Stimulated activated CD8-positive, alpha-beta memory T cell treated with anti-CD3 and anti-CD28 coated beads, Interleukin-7, amount 100 ng/mL, for 24 hours (primary cell): Measurements from ENCODE around the gene ZNF394.
"Not testable (repeated sequence)": the region's sequence is repeated elsewhere in the genome, so short reads cannot be mapped to it uniquely, and the experiment has no call there.

ENCODE experiments used
- DNase-seq: peaks from one replicate; pipeline ENCODE4 v3.0.0-alpha.2; 2020; ENCODE audit warnings: low read depth

Gene ZNF394

DNA sequence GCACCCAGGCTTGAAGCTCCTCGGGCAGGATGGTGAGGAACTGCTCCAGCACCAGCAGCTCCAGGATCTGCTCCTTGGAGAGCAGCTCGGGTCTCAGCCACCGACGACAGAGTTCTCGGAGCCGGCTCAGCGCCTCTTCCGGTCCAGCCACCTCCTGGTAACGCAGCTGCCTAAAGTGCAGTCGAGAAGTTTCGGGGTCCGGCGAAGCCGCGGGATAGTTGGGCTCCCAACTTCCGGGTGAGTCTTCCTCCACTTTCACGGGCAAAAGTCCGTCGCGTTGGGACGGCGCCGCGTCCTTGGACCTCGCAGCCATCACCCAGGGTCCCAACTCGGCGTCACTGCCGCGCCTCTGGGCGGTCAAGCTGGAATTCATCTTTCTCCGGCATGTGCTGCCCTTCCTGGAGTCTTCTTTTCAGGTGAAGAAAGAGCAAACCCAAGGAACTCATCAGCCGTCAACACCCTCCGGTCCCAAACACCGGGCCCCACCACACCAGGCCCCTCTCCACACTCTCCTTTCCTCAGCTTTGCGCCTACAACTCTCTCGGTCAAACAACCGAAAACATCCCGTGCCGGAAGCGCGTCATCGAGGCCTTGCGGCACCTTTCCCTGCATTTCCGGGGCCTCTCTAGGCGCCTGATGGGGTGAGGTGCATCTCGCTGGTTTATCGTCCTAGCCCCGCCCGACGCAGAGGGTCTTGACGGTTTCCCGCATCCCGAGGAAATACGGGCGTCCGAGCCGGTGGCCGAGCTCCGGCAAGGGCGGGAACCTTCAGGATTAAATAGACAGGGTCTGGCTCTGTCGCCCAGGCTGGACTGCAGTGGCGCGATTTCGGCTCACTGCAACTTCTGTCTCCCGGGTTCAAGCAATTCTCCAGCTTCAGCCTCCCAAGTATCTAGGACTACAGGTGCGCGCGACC, at the start of gene ZNF394:
Gene ZNF394, minus strand, starts transcription at position 561 of the 916 bp plus-strand sequence. Its CDS starts 188 bp downstream, at position 373.
- peak; percentile 78 for DNase-seq

DNA sequence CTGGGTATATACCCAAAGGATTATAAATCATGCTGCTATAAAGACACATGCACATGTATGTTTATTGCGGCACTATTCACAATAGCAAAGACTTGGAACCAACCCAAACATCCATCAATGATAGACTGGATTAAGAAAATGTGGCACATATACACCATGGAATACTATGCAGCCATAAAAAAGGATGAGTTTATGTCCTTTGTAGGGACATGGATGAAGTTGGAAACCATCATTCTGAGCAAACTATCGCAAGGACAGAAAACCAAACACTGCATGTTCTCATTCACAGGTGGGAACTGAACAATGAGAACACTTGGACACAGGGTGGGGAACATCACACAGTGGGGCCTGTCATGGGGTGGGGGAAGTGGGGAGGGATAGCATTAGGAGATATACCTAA, 49.5 kb upstream of the ZNF394 start:
- not testable (repeated sequence) for DNase-seq

DNA sequence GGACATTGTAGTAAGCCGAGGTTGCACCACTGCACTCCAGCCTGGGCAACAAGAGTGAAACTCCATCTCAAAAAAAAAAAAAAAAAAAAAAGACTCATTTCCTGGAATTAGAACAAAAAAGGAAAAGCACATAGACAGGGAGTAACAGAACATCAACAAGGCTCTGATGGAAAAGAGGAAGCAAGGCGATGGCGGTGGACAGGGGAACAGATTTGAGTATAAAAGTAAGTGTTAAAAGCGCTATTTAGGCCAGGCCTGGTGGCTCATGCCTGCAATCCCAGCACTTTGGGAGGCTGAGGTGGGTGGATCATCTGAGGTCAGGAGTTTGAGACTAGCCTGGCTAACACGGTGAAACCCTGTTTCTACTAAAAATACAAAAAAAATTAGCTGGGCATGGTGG, 45.2 kb upstream of the ZNF394 start:
- not testable (repeated sequence) for DNase-seq

DNA sequence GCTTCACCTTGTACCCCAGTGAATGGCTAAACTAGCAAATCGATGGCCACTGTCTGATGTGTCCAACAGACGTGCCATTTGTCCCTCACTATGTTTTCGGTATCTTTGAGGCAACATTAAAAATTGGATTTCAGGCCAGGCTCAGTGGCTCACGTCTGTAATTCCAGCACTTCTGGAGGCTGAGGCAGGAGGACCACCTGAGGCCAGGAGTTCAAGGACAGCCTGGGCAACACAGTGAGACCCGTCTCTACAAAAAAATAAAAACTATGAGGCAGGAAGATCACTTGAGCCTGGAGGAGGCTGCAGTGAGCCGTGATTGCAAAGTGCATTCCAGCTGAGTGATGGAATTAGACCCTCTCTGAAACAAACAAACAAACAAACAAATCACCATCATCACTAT, 43.8 kb upstream of the ZNF394 start:
- DNase-seq = no peak

DNA sequence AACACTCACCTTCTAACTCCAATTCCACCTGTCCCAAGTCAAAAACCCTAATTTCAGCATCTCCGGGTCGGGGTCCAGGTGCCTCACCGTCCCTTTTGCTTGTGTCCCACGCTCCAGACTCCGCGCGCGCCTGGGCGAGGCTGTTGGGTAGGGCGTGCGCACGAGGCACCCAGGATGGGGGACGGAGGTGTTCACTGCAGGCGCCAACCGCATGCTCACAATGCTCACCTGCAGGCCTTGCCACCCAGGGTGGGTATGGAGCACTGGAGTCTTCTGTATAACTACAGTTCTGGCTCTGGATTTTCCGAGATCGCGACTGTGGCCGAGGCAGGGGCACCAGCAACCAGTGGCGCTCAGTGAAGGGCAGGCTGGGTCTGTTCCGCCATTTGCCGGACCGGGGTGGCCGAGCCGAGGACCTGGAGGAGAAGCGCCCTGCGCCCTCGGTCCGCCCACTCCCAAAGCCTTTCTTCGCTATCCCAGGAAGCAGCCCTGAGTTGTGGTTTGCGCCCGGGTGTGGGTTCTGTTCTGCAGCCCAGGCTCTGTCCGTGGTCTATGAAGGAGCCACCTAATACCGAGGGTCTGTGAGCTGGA, 43.1 kb upstream of the ZNF394 start:
- no peak for DNase-seq

GRCh38 chr7:99541212-99541611, 41.1 kb upstream of the ZNF394 start:
- no peak for DNase-seq

DNA sequence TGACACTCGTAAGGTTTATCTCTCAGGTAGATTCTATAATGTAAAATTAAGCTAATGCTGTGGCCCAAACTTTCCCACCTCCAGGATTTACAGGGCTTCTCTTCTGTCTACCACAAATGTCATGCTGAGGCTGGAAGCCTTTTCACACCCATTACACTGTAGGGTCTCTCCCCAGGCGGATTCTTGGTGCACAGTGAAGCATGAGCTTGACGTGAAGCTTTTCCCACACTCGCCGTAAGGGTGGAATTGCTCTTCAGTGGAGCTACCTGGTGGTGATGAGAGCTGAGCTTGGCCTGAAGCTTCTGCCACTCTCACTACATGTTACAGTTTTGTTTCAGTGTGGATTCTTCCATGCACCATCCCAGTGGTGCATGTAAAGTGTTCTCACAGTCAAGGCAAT, 40.5 kb upstream of the ZNF394 start:
- DNase-seq = no peak

DNA sequence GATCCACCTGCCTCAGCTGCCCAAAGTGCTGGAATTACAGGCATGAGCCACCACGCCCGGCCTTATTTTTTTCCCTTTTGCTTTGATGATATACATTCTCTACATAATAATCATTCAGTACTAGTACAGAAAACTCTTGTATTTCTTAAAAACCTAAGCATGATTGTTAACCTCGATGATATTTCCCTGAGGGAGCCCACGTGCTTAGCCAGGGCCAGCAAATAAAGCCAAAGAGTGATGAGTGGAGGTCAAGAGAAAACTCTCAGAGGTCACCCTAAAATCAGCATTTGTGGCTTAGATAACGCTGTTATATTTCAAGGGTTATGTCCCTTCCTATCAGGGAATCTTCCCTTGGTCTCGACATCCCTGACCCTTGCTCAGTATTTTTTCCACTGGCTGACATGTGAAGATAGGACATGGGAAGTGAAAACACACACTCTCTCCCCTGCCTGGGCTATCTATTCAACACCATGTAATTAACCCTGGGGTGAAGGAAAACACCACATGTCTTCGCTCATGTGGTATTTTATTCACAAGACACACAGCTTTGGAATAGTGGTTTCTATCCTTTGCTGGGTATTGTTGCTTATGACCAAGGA, 39.2 kb upstream of the ZNF394 start:
- DNase-seq = no peak

GRCh38 chr7:99535667-99536066, 35.6 kb upstream of the ZNF394 start:
- no peak for DNase-seq

DNA sequence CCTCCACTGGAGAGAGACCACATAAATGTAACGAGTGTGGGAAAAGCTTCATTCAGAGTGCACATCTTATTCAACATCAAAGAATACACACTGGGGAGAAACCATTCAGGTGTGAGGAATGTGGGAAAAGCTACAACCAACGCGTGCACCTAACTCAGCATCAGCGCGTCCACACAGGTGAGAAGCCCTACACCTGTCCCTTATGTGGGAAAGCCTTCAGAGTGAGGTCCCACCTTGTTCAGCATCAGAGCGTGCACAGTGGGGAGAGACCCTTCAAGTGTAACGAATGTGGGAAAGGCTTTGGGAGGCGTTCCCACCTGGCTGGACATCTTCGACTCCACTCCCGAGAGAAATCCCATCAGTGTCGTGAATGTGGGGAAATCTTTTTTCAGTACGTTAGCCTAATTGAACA, 31.3 kb upstream of the ZNF394 start:
- no peak for DNase-seq

DNA sequence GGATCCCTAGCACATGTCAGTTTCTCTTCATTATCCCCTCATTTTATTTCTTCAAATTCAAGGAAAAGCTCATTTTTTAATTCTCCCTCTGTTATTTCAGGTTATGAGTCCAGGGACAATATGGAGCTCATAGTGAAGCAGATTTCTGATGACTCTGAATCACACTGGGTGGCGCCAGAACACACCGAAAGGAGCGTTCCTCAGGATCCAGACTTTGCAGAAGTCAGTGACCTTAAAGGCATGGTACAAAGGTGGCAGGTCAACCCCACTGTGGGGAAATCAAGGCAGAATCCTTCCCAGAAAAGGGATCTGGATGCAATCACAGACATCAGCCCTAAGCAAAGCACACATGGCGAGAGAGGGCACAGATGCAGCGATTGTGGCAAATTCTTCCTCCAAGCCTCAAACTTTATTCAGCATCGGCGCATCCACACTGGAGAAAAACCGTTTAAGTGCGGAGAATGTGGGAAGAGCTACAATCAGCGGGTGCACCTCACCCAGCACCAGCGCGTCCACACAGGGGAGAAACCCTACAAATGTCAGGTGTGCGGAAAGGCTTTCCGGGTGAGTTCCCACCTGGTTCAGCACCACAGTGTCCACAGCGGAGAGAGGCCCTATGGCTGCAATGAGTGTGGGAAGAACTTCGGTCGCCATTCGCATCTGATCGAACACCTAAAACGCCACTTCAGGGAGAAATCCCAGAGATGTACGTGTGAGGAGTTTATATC, 25.8 kb upstream of the ZNF394 start:
- no peak for DNase-seq

DNA sequence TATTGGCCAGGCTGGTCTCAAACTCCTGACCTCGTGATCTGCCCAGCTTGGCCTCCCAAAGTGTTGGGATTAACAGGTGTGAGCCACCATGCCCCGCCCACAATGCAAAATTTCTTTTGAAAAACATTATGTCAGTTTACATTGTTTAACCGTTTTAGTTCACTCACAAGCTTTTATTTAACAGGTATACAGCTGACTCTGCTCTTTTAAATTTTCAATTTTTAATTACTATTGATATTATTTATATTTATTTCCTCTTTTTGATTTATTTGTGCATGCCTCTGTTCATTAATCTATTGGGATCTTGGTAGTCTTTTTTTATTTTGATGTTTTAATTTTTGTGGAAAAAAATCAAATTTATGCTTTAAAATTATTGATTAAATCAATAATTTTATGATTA, 21.3 kb upstream of the ZNF394 start:
- DNase-seq = no peak

GRCh38 chr7:99514050-99514449, 14.0 kb upstream of the ZNF394 start:
- DNase-seq = no peak

DNA sequence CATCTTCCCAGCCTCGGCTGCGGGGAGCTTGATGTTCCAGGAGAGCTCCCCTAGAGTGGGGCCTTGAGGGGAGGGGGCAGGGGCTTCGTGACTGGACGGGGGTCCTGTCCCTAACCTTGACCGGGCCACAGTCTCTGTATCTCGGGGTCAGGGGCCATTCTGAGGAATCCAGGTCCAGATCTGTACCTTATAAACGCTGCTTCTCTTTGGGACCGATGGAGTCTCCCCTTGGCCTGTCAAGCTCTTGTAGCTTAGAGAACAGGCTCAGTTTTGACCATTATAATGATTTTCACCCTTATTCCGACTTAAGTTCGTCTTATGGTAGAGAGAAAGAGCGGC, 5.2 kb upstream of the ZNF394 start:
- DNase-seq = no peak

DNA sequence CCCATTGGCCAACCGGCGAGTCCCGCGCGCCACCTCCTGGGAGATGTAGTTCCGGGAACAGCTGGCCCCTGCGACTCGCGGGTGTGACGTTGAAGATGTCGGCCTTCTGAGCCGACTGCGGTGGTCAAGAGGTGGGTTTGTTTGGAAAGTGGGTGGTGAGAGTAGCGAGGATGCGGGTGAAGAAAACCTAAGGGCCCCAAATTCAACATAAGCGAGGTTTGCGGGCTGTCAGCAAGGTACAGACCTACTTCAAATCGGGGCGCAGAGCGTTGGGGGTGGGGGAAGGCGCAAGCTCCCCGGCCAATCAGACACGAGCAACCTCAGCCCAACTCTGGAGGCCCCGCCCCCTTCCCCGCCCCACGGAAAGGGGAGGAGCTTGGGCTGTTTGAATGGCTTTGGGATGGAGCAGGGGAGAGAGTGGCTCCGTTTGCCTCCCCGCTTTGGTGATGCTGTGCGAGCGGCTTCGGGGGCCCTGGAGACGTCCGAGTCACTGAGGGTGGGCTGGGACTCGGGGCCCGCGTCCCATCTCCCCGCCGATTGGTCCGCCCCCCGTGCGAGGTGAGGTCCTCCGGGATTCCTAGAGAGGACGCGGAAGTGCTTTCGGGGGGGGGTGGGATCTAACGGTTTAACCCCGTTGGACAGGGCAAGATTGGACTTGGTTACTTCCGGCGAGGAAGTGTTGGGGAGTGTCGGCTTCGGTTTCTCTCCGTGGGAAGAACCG, 4.7 kb upstream of the ZNF394 start, which contains the start of gene ZKSCAN5:
Gene ZKSCAN5, plus strand, starts transcription at position 60 of the 721 bp plus-strand sequence. CDS start 1,383 bp downstream, outside the sequence.
- peak; percentile 93 for DNase-seq

DNA sequence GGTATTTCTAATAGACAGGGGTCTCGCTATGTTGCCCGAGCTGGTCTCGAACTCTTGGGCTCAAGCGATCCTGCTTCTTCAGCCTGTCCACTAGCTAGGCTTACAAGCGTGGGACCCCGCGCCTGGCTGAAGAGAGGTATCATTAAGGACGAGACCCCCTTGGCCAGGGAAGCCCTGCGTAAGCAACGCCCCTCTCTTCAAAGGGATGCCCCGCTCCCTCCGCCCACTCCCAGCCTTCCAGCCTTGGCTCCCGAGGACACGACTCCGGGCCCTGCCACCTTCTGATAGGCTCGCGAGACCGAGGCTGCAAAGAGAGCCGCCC, 4.2 kb upstream of the ZNF394 start:
- DNase-seq = no peak

DNA sequence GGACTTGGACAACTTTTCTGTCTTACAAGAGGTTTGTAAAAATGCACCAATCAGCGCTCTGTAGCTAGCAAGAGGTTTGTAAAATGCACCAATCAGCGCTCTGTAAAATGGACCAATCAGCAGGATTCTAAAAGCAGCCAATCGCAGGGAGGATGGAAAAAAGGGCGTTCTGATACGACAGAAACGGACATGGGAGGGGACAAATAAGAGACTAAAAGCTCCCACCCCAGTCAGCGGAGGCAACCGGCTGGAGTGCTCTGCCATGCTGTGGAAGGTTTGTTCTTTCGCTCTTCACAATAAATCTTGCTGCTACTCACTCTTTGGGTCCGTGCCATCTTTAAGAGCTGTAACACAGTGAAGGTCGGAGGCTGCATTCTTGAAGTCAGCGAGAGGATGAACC, 1.2 kb upstream of the ZNF394 start:
- DNase-seq = not testable (repeated sequence)

- no peak for DNase-seq
Measured at GRCh38 chr7:99500637-99501009, 542 bp upstream of the ZNF394 start.

GRCh38 chr7:99499371-99499720, 735 bp downstream of the ZNF394 start:
- DNase-seq = no peak

DNA sequence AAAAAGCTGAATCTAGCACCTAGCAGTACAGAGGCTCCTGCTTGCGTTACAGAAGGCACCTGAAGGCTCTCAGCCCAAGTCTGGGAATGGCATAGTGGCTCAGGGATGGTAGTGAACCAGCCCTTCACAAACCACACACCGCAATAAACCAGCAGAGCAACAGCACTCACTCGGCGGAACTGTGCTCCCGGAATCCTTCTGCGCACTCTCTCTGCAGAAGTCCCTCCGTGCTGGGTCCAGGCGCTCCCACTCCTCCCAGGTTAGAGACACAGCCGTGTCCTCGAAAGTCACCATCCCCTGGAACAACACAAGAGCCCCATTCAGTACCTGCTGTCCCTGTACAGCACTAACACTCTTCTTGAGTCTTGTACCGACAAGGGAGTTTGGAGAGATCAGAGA, 1.5 kb downstream of the ZNF394 start:
- DNase-seq = no peak

DNA sequence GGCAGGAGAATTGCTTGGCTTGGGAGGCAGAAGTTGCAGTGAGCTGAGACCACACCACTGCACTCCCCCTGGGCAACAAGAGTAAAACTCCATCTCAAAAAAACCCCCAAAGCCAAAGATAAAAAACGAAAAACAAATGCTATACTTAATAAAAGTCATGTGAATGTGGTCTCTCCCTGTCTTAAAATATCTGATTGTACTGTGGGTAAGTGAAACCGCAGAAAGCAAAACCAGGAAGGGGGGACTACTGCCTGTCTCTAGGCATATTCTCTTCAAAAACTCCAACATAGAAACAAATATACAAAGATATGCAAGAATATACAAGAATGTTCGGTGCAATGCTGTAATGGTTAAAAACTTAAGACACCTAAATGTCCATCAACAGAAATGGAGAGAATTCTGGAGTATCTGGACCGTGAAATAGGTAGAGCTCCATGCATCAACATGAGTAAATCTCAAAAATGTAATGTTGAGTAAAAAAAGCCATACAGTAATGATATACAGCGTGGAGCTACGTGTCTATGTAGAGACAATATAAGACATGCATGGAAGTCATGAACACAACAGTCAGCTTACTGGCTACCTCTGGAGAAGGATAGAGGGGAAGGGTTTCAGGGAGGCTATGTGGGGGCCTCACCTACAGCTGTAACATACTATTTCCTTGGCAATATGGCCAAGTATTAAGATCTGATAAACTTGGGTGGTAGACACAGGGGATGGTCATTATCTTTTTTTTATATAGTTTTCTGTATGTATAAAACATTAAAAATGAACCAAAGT, 2.1 kb downstream of the ZNF394 start:
- DNase-seq = no peak
